ENCODE measurements around the gene CHTOP. TPM values are rescaled to one million over a fixed set of nuclear protein-coding genes. Genes with fewer than 3 reads are reported as not detected.

CHTOP gene
- total RNA-seq, 1 donor from 2014 or later: 41.0 TPM

DNA sequence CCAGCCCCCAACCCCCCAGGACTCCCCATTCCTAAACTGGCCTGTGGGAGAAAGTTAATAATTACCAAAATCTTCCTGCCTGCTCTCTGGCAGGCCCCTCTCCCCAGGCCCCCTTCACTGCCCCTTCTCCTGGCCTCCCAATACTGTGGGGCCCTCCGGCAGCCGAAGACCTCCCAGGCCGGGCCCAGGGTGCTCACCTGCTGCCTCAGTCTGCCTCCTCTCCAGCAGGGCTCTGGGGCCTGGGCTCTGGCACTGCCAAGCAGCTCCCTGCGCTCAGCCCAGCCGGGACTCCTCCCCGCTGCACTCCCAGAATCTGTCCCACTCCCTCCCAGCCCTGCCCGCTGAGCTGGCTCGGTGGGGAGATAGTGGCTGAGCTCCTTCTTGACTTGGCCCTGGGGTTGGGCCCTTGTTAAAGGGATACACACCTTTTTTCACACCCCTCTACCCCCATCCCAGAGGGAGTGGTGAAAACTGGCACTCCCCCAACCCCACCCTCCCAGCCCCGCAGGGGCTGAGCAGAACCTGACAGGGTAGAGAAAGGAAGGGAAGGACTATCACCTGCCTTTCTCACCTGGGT lies 21.0 kb upstream of the CHTOP start, which contains the start of gene S100A16:
Gene S100A16, minus strand, starts transcription at position 383 of the 577 bp plus-strand sequence. CDS start 4,986 bp downstream, outside the sequence.
- DNase-seq (ENCODE audit: low read depth): peak; percentile 71

DNA sequence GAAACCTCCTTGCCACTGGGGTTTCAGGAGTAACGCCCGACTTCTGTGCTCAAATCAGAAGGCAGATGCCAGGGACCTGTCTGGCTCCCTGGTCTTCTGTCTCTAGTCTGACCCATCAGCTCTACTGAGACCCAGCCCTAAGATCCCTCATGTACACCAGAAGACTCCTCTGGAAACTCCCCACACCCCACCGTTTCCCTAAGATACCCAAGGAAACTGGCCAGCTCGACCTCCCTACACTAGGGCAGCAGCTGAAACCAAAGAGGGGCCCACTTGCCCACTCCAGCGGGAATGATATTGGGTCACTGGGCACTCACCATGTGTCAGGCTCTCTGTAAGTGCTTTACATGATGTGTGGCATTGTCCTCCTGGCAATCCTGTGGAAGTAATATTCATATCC lies 20.5 kb upstream of the CHTOP start:
- DNase-seq (ENCODE audit: low read depth): no peak

DNA sequence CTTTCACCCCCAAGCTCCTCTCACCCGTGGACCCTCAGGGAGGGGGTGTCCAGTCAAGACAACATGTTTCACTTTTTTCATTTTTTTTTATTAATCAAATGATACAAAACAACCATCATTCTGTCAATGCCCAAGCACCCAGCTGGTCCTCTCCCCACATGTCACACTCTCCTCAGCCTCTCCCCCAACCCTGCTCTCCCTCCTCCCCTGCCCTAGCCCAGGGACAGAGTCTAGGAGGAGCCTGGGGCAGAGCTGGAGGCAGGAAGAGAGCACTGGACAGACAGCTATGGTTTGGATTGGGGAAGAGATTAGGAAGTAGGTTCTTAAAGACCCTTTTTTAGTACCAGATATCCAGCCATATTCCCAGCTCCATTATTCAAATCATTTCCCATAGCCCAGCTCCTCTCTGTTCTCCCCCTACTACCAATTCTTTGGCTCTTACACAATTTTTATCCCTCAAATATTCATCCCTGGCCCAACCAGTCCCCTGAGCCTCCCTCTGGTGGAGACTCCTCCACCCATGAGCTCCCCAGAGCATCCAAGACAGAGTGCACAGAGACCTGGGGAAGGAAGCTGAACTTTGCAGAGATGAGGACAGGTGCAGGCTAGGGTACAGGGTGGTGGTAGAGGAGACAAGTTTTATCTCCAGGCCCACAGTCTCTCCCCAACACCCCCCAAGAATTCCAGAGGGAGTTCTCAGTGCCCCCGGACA lies 19.5 kb upstream of the CHTOP start:
- no peak for DNase-seq (ENCODE audit: low read depth)

DNA sequence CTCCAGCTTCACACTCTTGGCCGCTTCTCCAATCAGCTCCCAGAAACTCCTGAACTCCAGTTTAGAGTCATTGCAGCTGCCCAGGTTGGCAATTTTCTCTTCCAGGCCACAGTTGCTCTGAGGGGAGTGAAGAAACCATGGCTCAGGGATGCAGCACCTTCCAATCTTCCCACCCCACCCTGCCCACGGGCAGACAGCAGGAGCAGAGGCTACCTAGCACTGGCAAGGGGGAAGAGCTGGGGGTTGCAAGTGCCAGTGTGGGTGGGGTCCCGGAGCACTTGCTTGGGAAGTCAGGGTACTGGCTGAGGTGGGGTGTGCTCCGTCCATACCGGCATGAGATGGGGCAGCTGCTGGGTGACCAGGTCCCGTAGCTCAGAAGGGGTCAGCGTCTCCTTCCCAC lies 19.0 kb upstream of the CHTOP start:
- DNase-seq (ENCODE audit: low read depth): no peak

DNA sequence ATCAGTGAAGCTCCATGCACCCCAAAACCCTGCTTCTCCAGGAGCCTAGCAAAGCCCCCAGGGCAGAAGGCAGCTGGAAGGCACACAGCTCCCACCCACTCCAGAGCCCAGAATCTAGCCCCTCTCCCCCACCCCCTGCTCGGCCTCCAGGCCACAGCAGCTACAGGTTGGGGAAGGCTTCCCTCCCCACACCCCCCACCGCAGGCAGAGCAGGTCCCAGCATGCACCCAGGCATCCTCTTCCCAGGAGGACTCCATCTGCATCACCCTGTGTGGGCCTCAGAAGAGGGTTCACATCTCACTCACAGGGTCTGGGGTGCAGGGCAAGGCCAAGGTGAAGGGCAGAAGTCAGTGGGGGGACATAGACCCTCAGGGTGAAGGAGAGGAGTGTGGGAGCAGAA lies 18.5 kb upstream of the CHTOP start:
- DNase-seq (ENCODE audit: low read depth): no peak

DNA sequence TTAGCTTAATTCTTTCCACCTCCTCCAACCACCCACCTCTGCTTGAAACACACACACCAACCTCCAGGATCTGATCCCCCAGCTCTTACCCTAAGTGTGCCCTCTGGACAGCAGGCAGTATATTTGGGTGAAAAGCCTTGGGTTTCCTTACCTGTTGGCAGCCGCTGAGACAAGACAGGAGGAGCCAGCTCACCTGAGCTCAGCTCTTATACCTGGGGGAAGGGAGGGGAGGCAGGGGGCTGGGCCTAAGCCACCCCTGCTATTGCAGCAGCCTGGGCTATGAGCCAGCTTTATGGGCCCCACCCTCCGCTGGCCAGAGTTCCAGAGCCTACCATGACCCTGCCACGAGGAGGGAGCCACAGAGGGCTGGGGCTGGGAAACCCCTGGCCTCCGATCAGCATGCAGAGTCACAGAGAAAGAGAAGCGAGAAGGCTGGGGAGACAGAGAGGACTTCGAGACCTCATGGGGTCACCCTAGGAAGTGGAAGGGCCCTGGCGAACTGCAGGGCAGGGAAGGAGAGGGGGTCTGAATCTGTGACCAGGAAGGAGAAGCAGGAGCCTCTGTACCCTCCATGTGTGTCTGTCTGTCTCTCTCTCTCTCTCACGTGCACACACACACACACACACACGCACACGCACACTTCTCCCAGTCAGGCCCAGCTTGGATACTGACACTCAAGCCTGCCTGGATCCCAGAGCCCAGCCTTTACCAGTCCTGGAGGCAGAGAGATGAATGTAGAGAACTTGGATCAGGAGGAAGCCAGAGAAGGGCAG lies 17.5 kb upstream of the CHTOP start, which contains the start of gene S100A14:
Gene S100A14, minus strand, starts transcription at position 182 of the 773 bp plus-strand sequence. CDS start 467 bp downstream, outside the sequence.
- peak; percentile 45 for DNase-seq (ENCODE audit: low read depth)

DNA sequence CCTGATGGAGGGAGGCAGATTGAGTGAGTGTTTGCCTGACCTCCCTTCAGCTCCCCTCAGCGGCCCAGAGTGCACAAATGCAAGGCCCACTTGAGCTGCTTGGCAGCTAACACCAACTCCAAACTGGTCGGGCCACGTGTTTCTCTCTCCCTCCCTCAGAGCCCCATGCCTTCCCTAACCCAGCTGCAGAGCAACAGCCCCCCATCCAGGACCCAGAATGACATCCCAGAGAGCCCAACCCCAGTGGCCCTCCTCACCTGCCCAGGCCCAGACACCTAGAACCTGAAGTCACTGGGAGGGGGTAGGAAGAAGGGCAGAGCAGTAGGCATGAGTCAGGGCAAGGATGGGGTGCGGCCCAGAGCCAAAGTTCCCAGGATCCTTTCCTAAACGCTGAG lies 17.0 kb upstream of the CHTOP start:
- no peak for DNase-seq (ENCODE audit: low read depth)

DNA sequence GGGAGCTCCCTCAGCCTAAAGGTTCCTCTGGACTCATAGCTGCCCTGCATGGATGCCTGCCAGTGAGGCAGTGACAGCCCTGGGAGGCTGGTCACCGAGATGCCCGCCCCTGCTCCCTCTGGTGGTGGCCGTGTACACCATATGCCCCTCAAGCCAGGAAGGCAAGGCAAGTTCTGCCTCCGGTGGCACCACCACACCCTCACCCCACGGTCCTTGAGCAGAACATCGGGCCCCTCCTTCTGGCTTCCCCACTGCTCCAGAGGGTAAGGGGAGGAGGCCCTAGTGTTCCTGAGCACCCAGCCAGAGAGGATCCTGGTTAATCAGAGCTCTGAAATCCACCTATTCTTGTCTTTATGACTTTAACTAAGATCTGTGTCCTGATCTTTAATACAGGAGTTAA lies 16.2 kb upstream of the CHTOP start:
- peak; percentile 34 for DNase-seq (ENCODE audit: low read depth)

DNA sequence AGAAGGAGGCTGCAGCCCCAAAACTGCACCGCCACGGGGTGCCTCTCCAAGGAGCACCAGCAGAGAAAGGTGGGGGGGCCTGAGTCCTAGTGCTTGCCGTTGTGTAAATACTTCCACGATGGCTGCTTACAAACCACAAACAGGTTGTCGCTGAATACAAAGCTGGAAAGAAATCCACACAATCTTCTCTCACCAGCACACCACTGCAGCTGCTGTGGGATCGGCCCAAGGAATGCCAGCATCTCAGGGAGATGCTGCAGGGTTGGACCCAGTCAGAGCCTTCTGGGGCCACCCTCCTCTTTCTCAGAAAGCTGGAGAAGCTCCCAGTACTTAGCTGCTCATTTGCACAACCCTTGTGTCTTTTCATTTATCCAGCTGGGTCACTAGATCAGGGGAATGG lies 14.7 kb upstream of the CHTOP start:
- DNase-seq (ENCODE audit: low read depth): no peak

DNA sequence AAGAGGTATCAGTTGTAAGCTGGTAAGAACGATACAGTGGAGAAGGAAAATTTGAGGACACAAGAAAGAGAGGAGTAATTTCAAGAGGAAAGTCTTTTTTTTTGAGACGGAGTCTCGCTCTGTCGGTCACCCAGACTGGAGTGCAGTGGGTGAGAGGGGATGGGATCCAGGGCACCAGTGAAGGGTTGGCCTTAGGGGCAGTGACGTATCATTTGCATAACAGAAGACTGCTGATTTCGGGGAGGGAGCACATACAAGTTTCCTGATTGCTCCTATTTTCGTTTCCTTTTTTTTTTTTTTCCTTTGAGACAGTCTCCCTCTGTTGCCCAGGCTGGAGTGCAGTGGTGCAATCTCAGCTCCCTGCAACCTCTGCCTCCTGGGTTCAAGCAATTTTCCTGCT lies 10.8 kb upstream of the CHTOP start:
- no peak for DNase-seq (ENCODE audit: low read depth)

DNA sequence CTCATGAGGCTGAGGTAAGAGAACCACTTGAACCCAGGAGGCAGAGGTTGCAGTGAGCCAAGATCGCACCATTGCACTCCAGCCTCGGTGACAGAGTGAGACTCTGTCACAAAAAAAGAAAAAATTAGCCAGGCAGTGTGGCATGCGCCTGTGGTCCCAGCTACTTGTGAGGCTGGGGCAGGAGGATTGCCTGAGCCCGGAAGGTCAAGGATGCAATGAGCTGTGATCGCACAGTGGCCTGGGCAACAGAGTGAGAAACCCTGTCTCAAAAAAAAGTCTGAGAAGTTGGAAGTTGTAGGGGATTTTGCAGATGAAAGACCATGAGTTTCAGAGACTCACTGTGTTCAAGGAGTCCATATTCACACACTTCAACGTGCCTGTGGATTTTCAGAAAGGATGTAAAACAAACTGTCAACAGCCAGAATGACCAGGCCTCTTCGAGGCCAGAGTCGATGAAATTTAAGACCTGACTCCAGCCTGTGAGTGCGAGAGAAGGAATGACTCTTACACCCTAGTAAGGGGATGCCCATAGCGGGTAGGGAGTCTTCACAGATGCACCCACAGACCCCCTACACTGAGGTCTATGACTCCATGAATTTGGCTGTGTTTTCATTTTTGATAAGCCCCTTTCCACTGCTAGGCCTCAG lies 8.8 kb upstream of the CHTOP start:
- no peak for DNase-seq (ENCODE audit: low read depth)

DNA sequence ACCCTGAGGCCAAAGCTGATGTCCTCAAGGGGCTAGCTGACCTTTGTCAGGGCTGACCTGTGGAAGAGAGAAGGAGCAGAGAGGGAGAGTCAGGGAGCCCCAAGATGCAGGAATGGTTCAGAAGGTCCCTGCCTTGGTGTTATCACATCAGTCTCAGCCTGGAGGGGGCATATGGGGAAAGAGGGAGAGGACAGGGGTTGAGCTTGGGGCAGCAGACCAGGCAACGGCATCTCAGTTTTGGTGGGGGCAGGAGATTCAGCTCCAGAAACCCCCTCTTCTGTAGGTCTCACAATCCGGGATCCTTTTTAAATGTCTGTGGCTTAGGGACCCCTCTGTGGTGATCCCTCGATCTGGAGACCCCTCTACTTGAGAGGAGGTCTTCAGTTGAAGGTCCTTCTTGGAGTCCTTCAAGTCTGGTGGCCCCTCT lies 7.4 kb upstream of the CHTOP start:
- DNase-seq (ENCODE audit: low read depth): no peak

DNA sequence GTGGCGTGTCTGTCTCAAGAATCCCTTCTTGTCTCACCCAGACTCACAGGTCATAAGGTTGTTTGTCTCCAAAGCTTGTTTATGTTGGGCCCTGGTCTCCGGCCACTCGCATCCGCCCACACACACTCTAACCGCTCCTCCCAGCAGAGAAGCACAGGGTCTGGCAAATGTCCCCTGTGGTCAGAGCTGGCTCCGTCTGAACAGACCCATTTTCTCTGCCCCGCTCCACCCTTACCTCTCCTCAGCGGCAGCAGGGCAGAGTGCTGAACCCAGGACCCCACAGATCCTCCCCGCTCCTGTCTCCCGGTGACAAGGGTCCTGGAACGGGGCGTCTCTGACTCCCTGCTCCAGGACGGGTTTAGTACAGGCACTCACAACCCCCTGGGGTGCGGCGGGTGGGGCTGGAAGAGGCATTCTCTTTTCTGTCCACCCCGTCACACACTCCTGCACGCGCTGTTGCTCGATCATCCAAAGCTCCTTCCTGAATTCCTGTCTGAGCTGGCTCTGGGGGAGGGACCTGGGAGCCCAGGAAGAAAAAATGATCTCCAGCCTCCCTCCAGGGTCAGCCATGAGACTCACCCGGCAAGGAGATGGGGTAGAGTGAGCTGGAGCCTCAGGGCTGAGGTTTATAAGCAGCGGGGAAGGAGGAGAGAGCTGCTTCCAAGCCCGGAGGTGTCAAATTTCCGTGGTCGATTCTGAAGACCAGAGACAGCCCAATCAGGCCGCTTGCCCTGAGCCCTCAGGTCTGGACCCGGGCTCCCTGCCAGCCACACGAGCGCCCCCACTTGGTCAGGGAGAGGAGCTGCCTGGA lies 6.8 kb upstream of the CHTOP start, which contains the start of gene S100A13:
Gene S100A13, minus strand, starts transcription at position 602 of the 811 bp plus-strand sequence. CDS start 1,033 bp downstream, outside the sequence.
- peak; percentile 93 for DNase-seq (ENCODE audit: low read depth)

DNA sequence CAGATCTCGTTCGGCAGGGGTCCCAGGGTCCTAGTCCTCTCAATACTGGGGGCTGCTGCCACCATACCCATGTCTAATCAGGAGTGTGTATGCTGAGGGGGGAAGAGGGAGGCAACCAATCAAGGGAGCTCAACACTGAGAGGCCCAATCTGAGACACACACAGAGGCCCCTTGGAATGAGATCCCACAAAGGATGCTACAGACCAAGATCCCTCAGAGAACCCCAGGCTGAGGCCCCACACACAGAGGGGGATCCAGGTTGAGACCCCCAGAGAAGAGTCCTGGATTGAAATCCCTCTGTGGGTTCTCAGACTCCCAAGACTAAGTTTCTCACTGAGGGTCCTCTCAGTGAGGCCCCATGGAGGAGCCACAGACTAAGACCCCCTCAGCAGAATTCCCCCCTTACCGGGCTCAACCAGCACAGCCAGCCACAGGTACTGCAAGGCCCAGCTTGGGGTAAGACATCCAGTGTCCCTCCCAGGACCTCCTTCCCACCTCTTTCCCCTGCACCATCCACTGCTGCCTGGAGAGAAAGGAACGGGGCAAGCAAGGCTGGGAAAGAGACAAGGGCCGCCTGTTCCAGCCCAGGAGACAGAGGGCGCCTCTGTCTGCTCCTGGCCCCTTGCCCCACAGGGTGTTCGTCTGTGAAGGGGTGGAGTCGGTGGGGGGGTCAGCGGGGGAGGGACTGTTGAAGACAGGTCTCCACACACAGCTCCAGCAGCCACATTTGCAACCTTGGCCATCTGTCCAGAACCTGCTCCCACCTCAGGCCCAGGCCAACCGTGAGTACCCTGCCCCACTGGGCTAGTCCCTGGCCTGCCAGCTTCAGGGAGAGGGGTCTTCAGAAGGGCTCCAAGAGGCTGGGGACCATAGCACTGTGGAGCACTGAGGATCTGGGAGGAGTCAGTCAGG lies 5.9 kb upstream of the CHTOP start, which contains the start of gene S100A1:
Gene S100A1, plus strand, starts transcription at position 720 of the 912 bp plus-strand sequence. CDS start 2,088 bp downstream, outside the sequence.
- no peak for DNase-seq (ENCODE audit: low read depth)

DNA sequence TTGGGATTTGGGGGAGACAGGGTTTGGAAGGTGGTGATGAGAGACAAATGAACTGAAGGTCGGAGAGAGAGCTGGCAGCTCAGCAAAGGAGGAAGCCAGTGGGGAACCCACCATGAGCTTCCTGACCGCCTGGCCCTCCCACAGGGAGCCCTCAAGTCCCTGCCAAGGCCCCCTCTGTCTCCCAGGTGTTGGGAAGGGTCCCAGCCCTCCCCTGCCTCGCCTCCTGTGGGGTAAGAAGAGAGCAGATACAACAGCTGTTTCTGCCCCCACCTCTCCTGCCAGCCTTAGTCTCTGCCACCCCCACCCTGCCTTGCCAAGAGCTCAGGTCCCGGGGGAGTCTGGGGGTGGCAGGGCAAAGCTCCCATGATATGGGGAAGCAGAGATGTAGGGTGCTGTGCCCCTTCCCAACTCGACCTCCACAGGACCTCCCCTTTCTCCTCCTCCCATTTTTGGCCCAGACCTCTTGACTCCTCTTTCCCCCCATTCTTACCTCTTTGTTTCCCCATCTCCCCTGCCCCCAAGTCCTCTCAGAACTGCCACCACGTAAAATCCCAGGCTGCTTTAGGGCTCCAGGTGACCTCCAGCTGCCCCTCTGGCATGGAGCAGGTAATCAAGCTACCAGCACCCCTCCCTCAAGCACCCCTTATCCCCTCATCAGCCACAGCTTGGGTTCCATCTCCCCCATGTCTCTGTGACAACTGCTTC lies 5.1 kb upstream of the CHTOP start:
- no peak for DNase-seq (ENCODE audit: low read depth)

DNA sequence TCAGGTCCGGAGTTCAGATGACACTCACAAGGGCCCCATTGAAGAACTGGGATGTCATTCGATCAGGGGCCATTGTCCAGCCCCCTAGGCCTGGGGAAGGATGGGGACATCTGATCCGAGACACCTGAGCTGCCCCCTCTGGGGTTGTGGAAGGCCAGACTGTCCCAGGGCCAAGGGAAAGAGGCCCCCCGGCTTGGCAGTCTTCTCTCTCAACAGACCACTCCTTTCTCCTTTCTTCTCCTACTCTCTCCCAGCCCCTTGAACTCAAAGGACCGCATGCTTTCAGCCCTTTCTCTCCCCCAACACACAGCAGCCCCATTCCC lies 4.6 kb upstream of the CHTOP start:
- no peak for DNase-seq (ENCODE audit: low read depth)

DNA sequence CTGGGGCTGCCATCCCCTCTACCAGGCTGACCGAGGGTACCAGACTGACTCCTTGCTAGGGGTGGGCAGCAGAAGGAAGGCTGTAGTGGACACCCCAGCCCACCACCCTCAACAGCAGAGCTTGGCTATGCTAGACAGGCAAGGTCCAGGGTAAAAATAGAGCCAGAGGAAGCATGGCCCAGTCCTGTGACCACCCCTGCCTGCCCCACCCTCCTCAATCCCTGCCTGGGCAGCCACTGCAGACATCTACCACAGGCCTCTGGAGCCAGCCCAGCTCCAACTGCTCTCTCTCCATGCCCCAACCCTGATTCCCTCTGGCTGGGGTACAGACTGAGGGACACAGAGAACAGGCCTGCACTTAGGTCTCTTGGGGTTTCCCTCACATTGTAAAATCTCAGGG lies 3.9 kb upstream of the CHTOP start:
- DNase-seq (ENCODE audit: low read depth): no peak

DNA sequence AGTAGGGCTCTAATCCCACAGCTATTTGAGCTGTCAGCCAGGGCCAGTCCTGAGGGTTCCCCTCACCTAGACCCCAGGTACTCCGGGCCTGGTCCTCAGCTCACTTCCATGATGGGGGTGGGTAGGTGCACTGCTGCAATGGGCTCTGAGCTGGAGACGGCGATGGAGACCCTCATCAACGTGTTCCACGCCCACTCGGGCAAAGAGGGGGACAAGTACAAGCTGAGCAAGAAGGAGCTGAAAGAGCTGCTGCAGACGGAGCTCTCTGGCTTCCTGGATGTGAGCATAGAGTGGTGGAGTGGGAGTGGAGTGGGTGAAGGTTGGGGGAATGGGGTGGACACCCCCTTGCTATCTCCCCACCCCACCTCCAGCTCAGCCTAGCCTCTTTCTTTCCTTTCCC lies 3.5 kb upstream of the CHTOP start:
- no peak for DNase-seq (ENCODE audit: low read depth)
